WTC11 (cell line): ENCODE data around the gene NSUN3.

Source experiments
- ATF3 ChIP-seq: sonication (generic); formaldehyde crosslinking; conservative IDR thresholded peaks from 2 replicates; pipeline ENCODE4 v1.8.1; 2022; ENCODE audit warnings: mild to moderate bottlenecking, missing genetic modification reagents
- CTCF ChIP-seq: fragments of 200-600 bp; IDR thresholded peaks from 2 replicates; pipeline ENCODE4 v1.8.0; 2022; ENCODE audit warnings: antibody characterized with exemption
- ELF4 ChIP-seq: sonication (generic); formaldehyde crosslinking; IDR thresholded peaks from 2 replicates; pipeline ENCODE4 v1.8.1; 2022; ENCODE audit warnings: low read depth, mild to moderate bottlenecking, moderate library complexity, missing genetic modification reagents
- FOXJ3 ChIP-seq: sonication (generic); formaldehyde crosslinking; IDR thresholded peaks from 2 replicates; pipeline ENCODE4 v1.9.0; 2021; ENCODE audit warnings: missing genetic modification reagents, mild to moderate bottlenecking, borderline replicate concordance
- FOXP4 ChIP-seq: sonication (generic); formaldehyde crosslinking; IDR thresholded peaks from 2 replicates; pipeline ENCODE4 v1.8.0; 2022; ENCODE audit warnings: mild to moderate bottlenecking, missing genetic modification reagents
- GRHL2 ChIP-seq: fragments of 250-450 bp; sonication (Bioruptor Pico); IDR thresholded peaks from 2 replicates; pipeline ENCODE4 v1.8.0; 2022; ENCODE audit warnings: mild to moderate bottlenecking, moderate library complexity; ENCODE audit not compliant: insufficient replicate concordance, severe bottlenecking
- NR3C1 ChIP-seq: sonication (generic); formaldehyde crosslinking; conservative IDR thresholded peaks from 2 replicates; pipeline ENCODE4 v1.8.1; 2023; ENCODE audit warnings: low read depth, mild to moderate bottlenecking, missing genetic modification reagents
- TP53 ChIP-seq: sonication (generic); formaldehyde crosslinking; IDR thresholded peaks from 2 replicates; pipeline ENCODE4 v1.8.1; 2023; ENCODE audit warnings: mild to moderate bottlenecking, missing genetic modification reagents
- USF2 ChIP-seq: sonication (generic); formaldehyde crosslinking; IDR thresholded peaks from 2 replicates; pipeline ENCODE4 v1.8.1; 2023; ENCODE audit warnings: mild to moderate bottlenecking, missing genetic modification reagents, moderate library complexity
- ZNF263 ChIP-seq: sonication (generic); formaldehyde crosslinking; IDR thresholded peaks from 2 replicates; pipeline ENCODE4 v1.8.1; 2022; ENCODE audit warnings: low read depth, mild to moderate bottlenecking, moderate library complexity, missing genetic modification reagents
- ZNF425 ChIP-seq: fragments of 250-450 bp; sonication (Bioruptor Pico); conservative IDR thresholded peaks from 2 replicates; pipeline ENCODE4 v1.9.0; 2021; ENCODE audit warnings: mild to moderate bottlenecking

GRCh38 chr3:94121161-94121560, 58.3 kb downstream of the NSUN3 start:
- TF ChIP-seq CTCF: no peak
- TF ChIP-seq ZNF263 (CRISPR knock-in tag): no peak
- TF ChIP-seq USF2 (CRISPR knock-in tag): no peak
- no peak for TF ChIP-seq FOXJ3
- TF ChIP-seq TP53: no peak
- no peak for TF ChIP-seq ZNF425 (CRISPR knock-in tag)
- TF ChIP-seq ELF4: no peak
- no peak for TF ChIP-seq FOXP4 (CRISPR knock-in tag)
- no peak for TF ChIP-seq ATF3 (CRISPR knock-in tag)
- no peak for TF ChIP-seq NR3C1
- no peak for TF ChIP-seq GRHL2
